ENCODE results near the gene KLF9. TPM values are rescaled to one million over a fixed set of nuclear protein-coding genes. Genes with fewer than 3 reads are reported as not detected.
A peak's percentile ranks its signal among the peaks of the same experiment; 100 is the strongest.

KLF9 gene
- total and polyA plus RNA-seq, 2 donors (not counting 1 experiment from before 2014, with no cell fraction given), result 27.0 to 27.6 TPM

GRCh38 chr9:70392850-70393249, 21.6 kb downstream of the KLF9 start:
- H3K4me1 ChIP-seq (ENCODE audit: control insufficient read depth, extremely low read depth, insufficient read depth, low read length), result peaks cover 3% of the 10 kb centered on the region
- no peak overlapping the region for H3K27ac ChIP-seq (ENCODE audit: insufficient read depth, low read length)
- H3K27me3 ChIP-seq (ENCODE audit: control insufficient read depth, insufficient read depth, low read length), result no peaks in the 10 kb centered on the region
- H4K20me1 ChIP-seq (ENCODE audit: control insufficient read depth, extremely low read depth, insufficient read depth, low read length), result peaks cover 8% of the 10 kb centered on the region
- H3K36me3 ChIP-seq (ENCODE audit: control insufficient read depth, insufficient read depth, low read length), result no peaks in the 10 kb centered on the region
- H2AFZ ChIP-seq (ENCODE audit: low read length), result no peak overlapping the region
- no peak overlapping the region for H3K4me3 ChIP-seq (replicated peaks in 1 of 4; ENCODE audit: control extremely low read depth in 1 of 4, insufficient read depth in 1 of 4, low read depth in 3 of 4, low read length in 4 of 4)
- peak in 1 of 2 donors; percentile 18 for DNase-seq (ENCODE audit: low read depth in 2 of 2)
- no peak overlapping the region for H3K9ac ChIP-seq (ENCODE audit: insufficient read depth, low read length)
- H3K79me2 ChIP-seq (ENCODE audit: control insufficient read depth, insufficient read depth, low read length), result peaks cover 20% of the 10 kb centered on the region
- H3K4me2 ChIP-seq (ENCODE audit: extremely low read depth, insufficient read depth, low read length), result no peak overlapping the region
- H3K9me3 ChIP-seq (ENCODE audit: control insufficient read depth, insufficient read depth, low read depth, low read length), result no peaks in the 10 kb centered on the region
- TF ChIP-seq EZH2 (IDR thresholded peaks at IDR 0.05; ENCODE audit: low read length, missing control alignments) (no peak), CTCF (conservative IDR thresholded peaks at IDR 0.05 in 1 of 2, IDR thresholded peaks at IDR 0.05 in 1 of 2; ENCODE audit: low read depth in 1 of 2, low read length in 2 of 2) (no peak)

GRCh38 chr9:70392189-70392588, 22.3 kb downstream of the KLF9 start:
- H2AFZ ChIP-seq (ENCODE audit: low read length), result no peak overlapping the region
- H3K9me3 ChIP-seq (ENCODE audit: control insufficient read depth, insufficient read depth, low read depth, low read length), result no peaks in the 10 kb centered on the region
- H3K27me3 ChIP-seq (ENCODE audit: control insufficient read depth, insufficient read depth, low read length), result no peaks in the 10 kb centered on the region
- no peaks in the 10 kb centered on the region for H3K36me3 ChIP-seq (ENCODE audit: control insufficient read depth, insufficient read depth, low read length)
- H3K4me3 ChIP-seq (replicated peaks in 1 of 4; ENCODE audit: control extremely low read depth in 1 of 4, insufficient read depth in 1 of 4, low read depth in 3 of 4, low read length in 4 of 4), result no peak overlapping the region
- H3K27ac ChIP-seq (ENCODE audit: insufficient read depth, low read length), result no peak overlapping the region
- peak in 1 of 2 donors; percentile 28 for DNase-seq (ENCODE audit: low read depth in 2 of 2)
- H4K20me1 ChIP-seq (ENCODE audit: control insufficient read depth, extremely low read depth, insufficient read depth, low read length), result peaks cover 6% of the 10 kb centered on the region
- H3K79me2 ChIP-seq (ENCODE audit: control insufficient read depth, insufficient read depth, low read length), result peaks cover 17% of the 10 kb centered on the region
- H3K4me1 ChIP-seq (ENCODE audit: control insufficient read depth, extremely low read depth, insufficient read depth, low read length), result peaks cover 3% of the 10 kb centered on the region
- no peak overlapping the region for H3K4me2 ChIP-seq (ENCODE audit: extremely low read depth, insufficient read depth, low read length)
- TF ChIP-seq CTCF (conservative IDR thresholded peaks at IDR 0.05 in 1 of 2, IDR thresholded peaks at IDR 0.05 in 1 of 2; ENCODE audit: low read depth in 1 of 2, low read length in 2 of 2) (peak in 1 of 2 donors; percentile 35), EZH2 (IDR thresholded peaks at IDR 0.05; ENCODE audit: low read length, missing control alignments) (no peak)
- no peak overlapping the region for H3K9ac ChIP-seq (ENCODE audit: insufficient read depth, low read length)

GRCh38 chr9:70390933-70391341, 23.5 kb downstream of the KLF9 start:
- Histone ChIP-seq H3K36me3 (ENCODE audit: control insufficient read depth, insufficient read depth, low read length) (no peaks in the 10 kb centered on the region), H3K9me3 (ENCODE audit: control insufficient read depth, insufficient read depth, low read depth, low read length) (no peaks in the 10 kb centered on the region), H3K79me2 (ENCODE audit: control insufficient read depth, insufficient read depth, low read length) (peaks cover 10% of the 10 kb centered on the region), H3K4me2 (ENCODE audit: extremely low read depth, insufficient read depth, low read length) (no peak overlapping the region), H3K4me3 (replicated peaks in 1 of 4; ENCODE audit: control extremely low read depth in 1 of 4, insufficient read depth in 1 of 4, low read depth in 3 of 4, low read length in 4 of 4) (peak overlapping the region in 1 of 4 experiments; percentile 19), H3K27ac (ENCODE audit: insufficient read depth, low read length) (no peak overlapping the region), H3K27me3 (ENCODE audit: control insufficient read depth, insufficient read depth, low read length) (no peaks in the 10 kb centered on the region), H4K20me1 (ENCODE audit: control insufficient read depth, extremely low read depth, insufficient read depth, low read length) (peaks cover 6% of the 10 kb centered on the region), H2AFZ (ENCODE audit: low read length) (no peak overlapping the region), H3K9ac (ENCODE audit: insufficient read depth, low read length) (no peak overlapping the region), H3K4me1 (ENCODE audit: control insufficient read depth, extremely low read depth, insufficient read depth, low read length) (peaks cover 3% of the 10 kb centered on the region)
- TF ChIP-seq CTCF (conservative IDR thresholded peaks at IDR 0.05 in 1 of 2, IDR thresholded peaks at IDR 0.05 in 1 of 2; ENCODE audit: low read depth in 1 of 2, low read length in 2 of 2), result no peak
- DNase-seq (ENCODE audit: low read depth in 2 of 2), result peak; percentile 50 to 54

Measured in fibroblast of lung (primary cell).